Measurements from ENCODE around the gene CDHR3. TPM values are rescaled to one million over a fixed set of nuclear protein-coding genes. Genes with fewer than 3 reads are reported as not detected.

CDHR3 gene
- polyA plus RNA-seq, 2 of the 4 experiments (the other 2 are of a cell fraction) = 4.0 to 4.5 TPM

GRCh38 chr7:105931179-105931578 lies 31.9 kb upstream of the CDHR3 start:
- 82% methylated on average over 4 of the region's 4 CpGs for WGBS (ENCODE audit: missing lambda C conversion rate)
- FAIRE-seq = no peak
- no peak overlapping the region for H3K27ac ChIP-seq

GRCh38 chr7:105932835-105933477 lies 30.1 kb upstream of the CDHR3 start:
- H3K4me2 ChIP-seq = no peak overlapping the region
- FAIRE-seq (no peak), ATAC-seq (no peak), DNase-seq (ENCODE audit: low read depth in 1 of 2, low spot score in 1 of 2) (no peak)
- 91% methylated on average over 8 of the region's 8 CpGs for WGBS (ENCODE audit: missing lambda C conversion rate)
- no peak overlapping the region for H3K4me3 ChIP-seq
- ChIA-PET CTCF (interaction anchor here (1.3 kb wide), 1 partner anchor 110 kb away, joined by 4 read pairs; no protein-coding TSS in a partner anchor), POLR2A (no interaction called here)
- H3K9me3 ChIP-seq = no peaks in the 10 kb centered on the region
- H3K27ac ChIP-seq = no peak overlapping the region
- no peaks in the 10 kb centered on the region for H3K4me1 ChIP-seq
- TF ChIP-seq ZC3H11A (IDR thresholded peaks at IDR 0.05) (no peak), FOXS1 (CRISPR knock-in tag; IDR thresholded peaks at IDR 0.05) (no peak), ELK1 (IDR thresholded peaks at IDR 0.05; ENCODE audit: low read depth, low read length) (no peak), MAZ (IDR thresholded peaks at IDR 0.05; ENCODE audit: borderline replicate concordance, low read depth, low read length) (no peak)

More at GRCh38 chr7:105931179-105931578, 31.9 kb upstream of the CDHR3 start:
- TF ChIP-seq ESRRA (IDR thresholded peaks at IDR 0.05; ENCODE audit: borderline replicate concordance, low read length) = no peak
- no peak for TF ChIP-seq BHLHE40 (IDR thresholded peaks at IDR 0.05; ENCODE audit: low read depth, low read length)
- no peak for TF ChIP-seq PHF8 (IDR thresholded peaks at IDR 0.05; ENCODE audit: borderline replicate concordance, low read depth)
- TF ChIP-seq CHD4 (IDR thresholded peaks at IDR 0.05; ENCODE audit: borderline replicate concordance) = no peak
- TF ChIP-seq POLR2AphosphoS2 (conservative IDR thresholded peaks at IDR 0.05; ENCODE audit: low read length) = no peak
- no peak for TF ChIP-seq HES2 (IDR thresholded peaks at IDR 0.05)
- TF ChIP-seq SMC3 (IDR thresholded peaks at IDR 0.05) = no peak
- TF ChIP-seq HOXB5 (CRISPR knock-in tag; IDR thresholded peaks at IDR 0.05) = no peak
- TF ChIP-seq TFCP2L1 (CRISPR knock-in tag; IDR thresholded peaks at IDR 0.05) = no peak
- TF ChIP-seq E2F6 (IDR thresholded peaks at IDR 0.05; ENCODE audit: borderline replicate concordance, low read depth) = no peak
- TF ChIP-seq FOSB (CRISPR knock-in tag; IDR thresholded peaks at IDR 0.05) = no peak
- no peak for TF ChIP-seq ZNF302 (CRISPR knock-in tag; IDR thresholded peaks at IDR 0.05)
- TF ChIP-seq POLR2A (IDR thresholded peaks at IDR 0.05; ENCODE audit: low read length) = no peak
- TF ChIP-seq RAD21 (conservative IDR thresholded peaks at IDR 0.05 in 1 of 2, IDR thresholded peaks at IDR 0.05 in 1 of 2) = no peak
- no peak for TF ChIP-seq HDAC2 (IDR thresholded peaks at IDR 0.05)
- no peak for TF ChIP-seq TP53 (CRISPR knock-in tag; IDR thresholded peaks at IDR 0.05)
- ATAC-seq (no peak), DNase-seq (ENCODE audit: low read depth in 1 of 2, low spot score in 1 of 2) (no peak)
- Histone ChIP-seq H3K4me3 (no peak overlapping the region), H3K9me3 (no peaks in the 10 kb centered on the region), H3K4me1 (no peaks in the 10 kb centered on the region), H3K4me2 (no peak overlapping the region)
- ChIA-PET CTCF (no interaction called here), POLR2A (no interaction called here)

- Histone ChIP-seq H3K4me1 (no peaks in the 10 kb centered on the region), H3K27ac (no peak overlapping the region), H3K9me3 (no peaks in the 10 kb centered on the region), H3K4me2 (no peak overlapping the region), H3K4me3 (no peak overlapping the region)
- POLR2A ChIA-PET = no interaction called here
- FAIRE-seq = no peak
- CTCF ChIA-PET = interaction anchor here (0.6 to 3.6 kb wide), 8 partner anchors 13 to 282 kb away, joined by 3 to 19 read pairs (median 5); no protein-coding TSS in a partner anchor
- TF ChIP-seq CHD4 (IDR thresholded peaks at IDR 0.05; ENCODE audit: borderline replicate concordance) = no peak
- no peak for TF ChIP-seq PBX3 (IDR thresholded peaks at IDR 0.05)
- TF ChIP-seq KDM1A (IDR thresholded peaks at IDR 0.05; ENCODE audit: low read depth) = no peak
- peak; percentile 35 to 57; a peak in 4 of 5 replicates for TF ChIP-seq RAD21 (conservative IDR thresholded peaks at IDR 0.05 in 1 of 2, IDR thresholded peaks at IDR 0.05 in 1 of 2)
- peak; percentile 33; the same call in 2 of the 3 replicates for TF ChIP-seq CTCF (IDR thresholded peaks at IDR 0.05)
- no peak for TF ChIP-seq ESRRA (IDR thresholded peaks at IDR 0.05; ENCODE audit: borderline replicate concordance, low read length)
- TF ChIP-seq TP53 (CRISPR knock-in tag; IDR thresholded peaks at IDR 0.05) = no peak
- no peak for TF ChIP-seq HES2 (IDR thresholded peaks at IDR 0.05)
- ATAC-seq = peak; percentile 64 to 90; a peak in 4 of 6 replicates
- WGBS (ENCODE audit: missing lambda C conversion rate) = 87% methylated on average over 7 of the region's 7 CpGs
- peak in 1 of 2 experiments; percentile 55 for DNase-seq (ENCODE audit: low read depth in 1 of 2, low spot score in 1 of 2)
Observed at GRCh38 chr7:105934572-105935185, 28.4 kb upstream of the CDHR3 start.
